Hypothalamus (tissue), 51 donors: ENCODE results near the gene LAMB3.
A peak's percentile ranks its signal among the peaks of the same experiment; 100 is the strongest.

Experiments
- DNase-seq, 51 donors: peaks; one replicate each; lab custom pipeline; 2025; lab: John Stamatoyannopoulos, UW

Gene LAMB3

DNA sequence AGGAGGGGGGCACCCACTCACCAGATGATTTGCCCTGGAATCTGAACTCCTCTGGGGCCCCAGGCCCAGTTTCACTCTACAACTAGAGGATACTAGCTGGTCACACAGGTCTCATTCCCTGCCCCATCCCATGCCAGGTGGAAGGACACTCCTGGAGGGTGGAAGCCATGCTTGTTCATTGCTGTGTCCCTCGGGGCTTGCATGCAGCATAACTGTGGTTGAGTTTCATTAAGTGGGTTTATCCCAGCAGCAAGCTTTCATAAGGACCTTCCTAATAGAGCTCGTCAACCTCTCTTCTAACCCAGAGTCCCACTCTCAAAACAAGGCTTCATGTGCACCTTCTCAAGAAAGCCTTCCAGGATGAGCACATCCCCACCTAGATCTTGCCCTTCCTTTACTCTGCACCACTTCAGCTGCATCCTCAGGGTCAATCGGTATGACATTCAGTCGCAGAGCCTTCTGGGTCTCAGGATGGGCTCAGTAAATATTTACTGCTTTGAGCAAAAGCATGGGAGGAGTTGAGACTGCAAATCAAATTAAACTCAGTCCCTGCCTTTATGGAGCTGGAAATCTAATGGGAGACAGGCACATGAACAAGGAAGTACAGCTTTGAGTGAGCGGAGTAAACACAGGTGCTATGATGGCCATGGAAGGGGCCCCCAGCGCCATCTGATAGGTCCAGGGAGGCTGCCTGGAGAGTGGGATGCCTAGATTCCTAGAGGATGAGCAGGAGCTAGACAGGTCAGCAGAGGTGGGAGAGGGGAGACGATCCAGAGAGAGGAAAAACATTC lies 32.3 kb downstream of the LAMB3 start:
- DNase-seq, result no peak

DNA sequence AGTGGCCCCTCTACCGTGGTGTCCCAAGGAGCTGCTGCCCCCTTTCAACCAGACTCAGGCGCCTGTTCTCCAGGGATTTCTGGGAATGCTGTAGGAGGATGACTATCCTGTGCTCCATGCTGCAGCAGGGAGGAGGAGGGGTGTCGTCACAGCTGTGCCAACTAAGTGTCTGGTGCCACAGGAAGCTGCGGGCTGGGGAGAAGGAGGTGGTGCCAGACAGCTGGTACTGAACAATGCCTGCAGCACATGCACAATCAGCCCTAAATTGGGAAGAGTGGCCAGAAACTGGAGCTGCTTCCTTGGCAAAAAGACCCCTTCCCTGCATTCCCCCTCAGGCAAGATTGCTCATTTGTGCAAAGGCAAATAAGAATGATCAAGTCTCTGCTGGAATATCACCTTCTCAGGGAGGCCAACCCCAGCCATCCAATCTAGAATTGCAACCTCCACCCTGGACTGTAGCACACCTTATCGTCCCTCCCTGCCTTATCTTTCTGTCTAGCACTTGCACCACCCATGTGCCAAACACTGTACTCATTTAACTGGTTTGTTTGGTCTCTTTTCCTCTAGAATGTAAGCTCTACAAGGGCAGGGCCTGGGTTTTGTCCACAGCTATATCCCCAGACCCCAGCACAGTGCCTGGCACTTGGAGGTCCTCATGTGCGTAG lies 33.3 kb downstream of the LAMB3 start:
- peak in 33 of 51 donors; percentile 9 to 81 (median 35) for DNase-seq

DNA sequence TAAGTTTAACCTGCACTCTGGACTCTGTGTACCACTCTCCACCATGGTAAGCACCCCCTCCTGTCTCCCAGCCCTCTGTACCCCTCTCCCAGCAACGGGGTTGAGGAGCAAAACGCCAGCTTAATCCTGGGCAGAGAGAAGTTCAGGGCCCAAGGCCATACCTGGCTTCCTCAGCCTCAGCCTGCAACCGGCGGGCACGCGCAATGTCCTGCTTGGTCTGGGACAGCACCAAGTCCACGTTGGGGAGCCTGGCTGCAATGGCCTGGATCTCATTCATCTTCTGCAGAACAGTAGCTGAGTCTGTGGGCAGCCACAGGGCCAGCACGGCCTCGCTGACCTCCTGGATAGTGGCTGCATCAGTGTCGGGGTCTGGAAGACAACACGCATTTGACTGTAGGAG lies 33.9 kb downstream of the LAMB3 start:
- no peak for DNase-seq

DNA sequence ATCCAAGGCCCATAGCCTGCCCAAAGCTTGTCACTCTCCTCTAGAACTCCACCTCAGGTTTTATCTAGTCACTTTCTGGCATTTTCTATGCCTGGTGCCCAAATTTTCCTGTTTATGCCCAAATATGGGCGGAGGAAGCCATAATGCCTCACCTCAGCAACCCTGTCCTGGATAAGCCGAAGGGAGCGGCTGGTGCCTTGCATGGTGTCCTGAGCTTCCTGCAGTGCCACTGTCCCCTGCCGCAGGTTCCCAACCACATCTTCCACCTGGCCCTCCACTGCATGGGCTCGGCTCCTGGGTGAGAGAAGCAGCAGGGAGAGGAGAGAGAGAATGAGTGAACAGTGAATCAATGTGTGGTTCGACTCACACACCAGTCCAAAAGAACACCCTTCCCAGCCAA lies 34.5 kb downstream of the LAMB3 start:
- DNase-seq, result no peak

DNA sequence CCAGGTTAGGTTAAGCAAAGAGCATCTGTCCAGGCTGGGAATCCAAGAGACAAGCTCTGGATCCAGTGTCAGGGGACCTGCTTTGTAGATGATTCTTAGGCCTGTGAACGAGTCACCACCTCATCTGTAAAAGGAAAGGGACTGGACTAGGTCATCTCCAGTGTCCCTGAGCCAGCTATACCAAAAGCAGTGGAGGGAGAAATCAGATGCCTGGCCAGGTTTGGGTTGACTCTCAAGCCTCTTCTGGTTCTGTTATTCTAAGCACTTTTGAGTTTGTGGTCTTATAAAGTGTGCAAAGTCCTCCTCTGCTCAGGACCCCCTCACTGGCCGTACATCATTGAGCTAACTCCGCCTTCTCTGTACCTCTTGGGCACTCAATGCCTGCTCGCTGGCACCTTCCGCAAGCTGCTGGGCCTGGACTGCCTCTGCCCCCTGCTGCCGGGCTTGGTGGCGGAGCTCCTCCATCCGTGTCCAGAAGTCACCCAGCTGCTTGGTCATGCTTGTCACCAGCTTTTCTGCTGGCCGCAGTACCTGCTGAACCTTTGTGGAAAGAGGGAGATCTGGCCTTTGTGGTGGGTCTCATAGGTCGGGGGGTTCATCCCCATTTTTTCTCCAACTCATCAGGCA lies 35.1 kb downstream of the LAMB3 start:
- no peak for DNase-seq

DNA sequence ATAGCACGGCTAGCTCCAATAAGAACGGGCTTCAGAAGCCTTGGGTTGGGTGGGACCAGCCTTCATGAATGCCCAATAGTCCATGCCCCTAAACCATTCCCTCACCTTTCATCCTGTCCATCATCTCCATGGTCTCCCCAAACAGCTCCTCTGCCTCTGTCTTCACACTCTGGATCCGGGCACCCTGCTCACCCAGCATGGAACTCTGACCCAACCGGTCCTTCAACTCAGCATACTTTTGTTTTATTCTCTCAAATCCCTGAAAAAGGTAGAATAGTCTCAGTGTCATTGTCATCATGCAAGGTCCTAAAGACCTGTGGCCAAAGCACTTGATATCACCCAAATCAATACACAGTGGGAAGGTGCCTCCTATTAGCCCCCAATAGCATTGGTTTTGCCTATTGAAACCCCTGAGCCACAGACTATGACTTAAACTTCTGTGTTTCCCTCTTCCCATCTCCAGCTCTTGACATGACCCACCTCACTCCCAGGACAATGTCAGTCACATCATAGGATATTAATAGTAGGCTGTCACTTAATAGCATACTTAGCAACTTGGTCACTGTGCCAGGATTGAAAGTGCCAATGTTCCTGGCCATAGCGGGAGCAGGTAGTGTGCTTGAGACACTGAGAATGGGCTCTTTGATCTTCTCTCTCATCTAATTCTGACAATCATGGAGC lies 35.7 kb downstream of the LAMB3 start:
- DNase-seq, result no peak

DNA sequence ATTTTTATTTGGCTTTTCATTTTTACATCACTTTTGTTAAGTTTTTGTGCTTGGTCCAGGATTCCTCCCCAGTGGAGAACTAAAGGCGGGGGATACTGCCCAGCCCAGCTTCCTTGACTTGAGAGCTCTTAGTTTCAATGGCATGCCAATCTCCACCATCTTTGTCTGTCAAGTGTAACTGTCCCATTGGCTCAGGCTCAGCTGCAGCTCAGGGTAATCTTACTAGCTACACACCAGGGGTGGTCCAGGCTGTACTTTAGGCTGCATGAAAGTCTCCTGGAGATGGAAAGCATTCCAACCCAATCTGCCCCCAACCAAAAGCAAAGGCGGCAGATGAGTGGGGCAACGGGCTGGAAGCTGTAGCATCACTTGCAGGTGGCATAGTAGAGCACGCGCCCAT lies 37.3 kb downstream of the LAMB3 start:
- no peak for DNase-seq

DNA sequence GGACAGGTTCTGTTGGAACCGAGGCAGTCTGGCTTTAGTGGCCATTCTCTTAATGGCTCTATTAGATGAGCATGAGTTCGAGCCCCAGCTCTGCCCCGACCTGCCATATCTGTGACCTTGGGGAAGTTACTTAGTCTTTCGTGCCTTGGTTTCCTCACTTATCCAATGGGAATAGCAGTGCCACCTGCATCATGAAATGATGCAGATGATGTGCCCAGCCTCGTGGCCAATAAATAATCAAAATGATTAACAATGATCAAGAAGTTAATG lies 38.1 kb downstream of the LAMB3 start:
- no peak for DNase-seq

DNA sequence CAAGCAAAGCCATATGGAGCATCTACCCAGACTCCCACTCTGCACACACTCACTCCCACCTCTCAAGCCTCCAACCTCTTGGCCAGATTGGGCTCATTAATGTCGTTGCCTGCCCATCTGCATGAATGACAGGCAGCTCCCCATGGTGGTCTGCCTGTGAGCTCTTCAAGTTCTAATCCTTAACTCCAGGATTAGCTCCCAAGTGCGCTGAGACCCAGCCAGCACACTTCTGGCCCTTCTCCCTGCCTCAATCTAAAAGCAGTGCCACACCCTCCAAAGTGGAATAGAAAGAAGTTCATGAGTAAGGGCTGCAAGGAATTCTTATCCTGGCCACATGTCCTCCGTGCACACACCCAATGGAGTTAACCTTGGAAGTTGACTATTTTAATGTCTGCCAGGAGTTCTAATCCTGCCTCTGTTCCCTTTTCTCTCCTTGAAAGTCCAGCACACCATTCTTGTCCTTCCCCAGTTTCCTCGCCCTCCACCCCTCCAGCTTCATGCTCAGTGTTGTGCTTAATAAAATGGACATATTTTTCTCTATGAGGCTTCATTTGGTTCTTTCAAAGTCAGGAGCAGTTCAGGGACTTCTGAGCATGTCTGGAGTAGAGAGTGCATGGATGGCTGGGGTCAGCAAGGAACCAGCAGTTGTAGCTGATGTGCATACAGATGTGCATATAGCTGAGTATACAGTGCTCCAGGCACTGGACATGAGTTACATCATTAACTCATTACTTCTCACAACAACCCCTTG lies 38.6 kb downstream of the LAMB3 start:
- no peak for DNase-seq

DNA sequence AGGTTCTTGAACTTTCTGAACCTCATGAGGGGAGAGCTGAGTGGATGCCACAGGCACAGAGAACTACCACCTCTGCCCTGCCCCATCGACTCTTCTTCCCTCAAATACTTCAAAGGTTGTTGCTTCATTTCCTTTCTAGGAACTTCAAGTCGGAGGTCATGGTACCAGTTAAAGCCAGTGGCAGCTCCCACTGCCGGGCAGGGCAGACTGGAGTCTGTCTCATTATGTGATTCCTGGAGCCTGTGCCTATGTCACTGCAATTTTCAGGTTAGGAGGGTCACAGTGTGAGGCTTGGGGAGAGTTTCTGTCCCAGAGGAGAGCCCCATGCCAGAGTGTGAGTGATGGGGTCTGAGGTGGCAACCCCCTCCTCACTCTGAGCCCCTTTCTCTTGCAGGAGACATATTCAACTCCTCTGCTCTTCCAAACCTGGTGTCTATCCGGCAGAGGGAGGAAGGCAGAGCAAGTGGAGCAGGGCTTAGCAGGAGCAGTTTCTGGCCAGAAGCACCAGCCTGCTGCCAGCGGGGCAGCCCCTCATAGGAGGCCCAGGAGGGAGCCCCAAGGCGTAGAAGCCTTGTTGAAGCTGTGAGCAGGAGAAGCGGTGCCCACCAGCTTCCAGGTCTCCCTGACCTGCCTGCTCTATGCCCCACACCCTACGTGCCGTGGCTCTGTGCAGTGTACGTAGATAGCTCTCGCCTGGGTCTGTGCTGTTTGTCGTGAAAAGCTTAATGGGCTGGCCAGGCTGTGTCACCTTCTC lies 39.4 kb downstream of the LAMB3 start:
- no peak for DNase-seq

DNA sequence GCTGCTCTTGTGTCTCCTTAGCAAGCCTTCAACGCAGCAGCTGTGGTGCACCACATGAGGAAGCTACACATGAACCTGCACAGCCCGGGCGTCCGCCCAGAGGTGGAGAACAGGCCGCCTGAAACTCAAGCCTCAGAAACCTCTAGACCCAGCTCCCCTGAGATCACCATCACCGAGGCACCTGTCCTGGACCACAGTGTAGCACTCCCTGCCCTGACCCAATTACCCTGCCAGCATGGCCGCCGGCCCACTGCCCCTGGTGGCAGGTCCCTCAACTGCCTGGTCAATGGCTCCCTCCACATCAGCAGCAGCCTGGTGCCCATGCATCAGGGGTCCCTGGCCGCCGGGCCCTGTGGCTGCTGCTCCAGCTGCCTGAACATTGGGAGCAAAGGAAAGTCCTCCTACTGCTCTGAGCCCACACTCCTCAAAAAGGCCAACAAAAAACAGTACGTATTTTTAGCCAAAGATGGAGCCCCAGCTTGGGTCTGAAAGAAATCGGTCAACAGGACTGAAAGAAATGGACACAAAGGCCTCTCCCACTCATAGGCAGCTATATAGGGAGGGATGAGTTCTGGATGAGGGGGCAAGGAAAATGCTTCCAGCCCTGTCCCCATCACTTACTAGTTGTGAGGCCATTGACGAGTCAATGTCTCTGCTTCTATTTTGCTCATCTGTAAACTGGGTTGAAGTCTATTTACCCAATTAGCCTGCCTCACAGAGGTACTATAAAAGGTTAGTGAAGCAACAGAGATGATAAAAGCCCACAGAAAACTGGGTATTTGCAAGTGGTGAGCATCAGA lies 40.3 kb downstream of the LAMB3 start:
- no peak for DNase-seq

DNA sequence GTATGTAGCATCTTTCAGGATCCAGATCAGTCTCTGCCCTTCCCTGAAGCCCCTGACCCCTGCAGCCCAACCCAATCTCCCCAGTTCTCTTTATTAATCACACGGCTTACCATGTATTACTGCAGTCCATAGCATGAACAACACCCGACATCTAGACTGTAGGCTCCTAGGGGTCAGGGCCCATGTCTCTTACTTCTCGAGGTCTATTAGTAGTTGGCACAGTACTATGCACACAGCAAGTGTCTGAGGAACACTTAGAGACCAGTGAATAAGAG lies 41.7 kb downstream of the LAMB3 start:
- DNase-seq, result no peak

DNA sequence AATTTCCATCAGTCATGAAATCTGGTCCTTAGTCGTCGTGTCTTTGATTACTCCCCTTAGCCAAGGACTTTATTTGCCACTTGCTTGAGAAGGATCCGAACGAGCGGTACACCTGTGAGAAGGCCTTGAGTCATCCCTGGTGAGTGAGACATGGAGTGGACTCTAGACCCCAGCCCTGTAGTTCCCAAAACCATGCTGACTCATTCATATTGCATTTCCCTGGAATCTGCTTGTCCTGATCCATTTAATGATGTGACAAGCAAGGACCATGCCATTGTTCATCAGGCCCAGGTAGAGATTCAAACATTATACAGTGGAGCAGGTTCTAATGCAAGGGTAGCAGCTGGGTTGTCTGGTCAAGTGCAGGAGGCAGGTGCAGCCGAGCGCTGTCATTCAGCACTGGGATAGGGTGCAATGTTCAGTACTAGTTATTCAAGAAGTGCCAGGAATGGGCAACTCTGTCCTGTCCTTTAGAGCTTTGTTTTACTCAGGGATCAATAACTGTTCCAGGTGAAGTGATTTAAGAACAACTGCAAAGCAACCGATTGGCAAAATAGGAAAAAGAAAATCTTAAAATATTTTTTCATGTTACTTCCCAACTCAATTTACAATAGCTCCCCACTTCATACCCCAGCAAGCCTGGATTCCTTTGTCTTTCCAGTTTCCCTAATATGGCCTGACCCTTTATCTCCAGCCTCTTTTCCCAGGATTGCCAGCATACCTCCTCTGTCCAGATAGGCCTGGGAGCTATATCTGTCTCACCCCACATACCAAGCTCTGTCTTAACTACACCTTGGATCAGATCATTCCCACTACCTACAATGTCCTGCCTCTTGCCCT lies 42.2 kb downstream of the LAMB3 start:
- peak in 1 of 51 donors; percentile 80 for DNase-seq

DNA sequence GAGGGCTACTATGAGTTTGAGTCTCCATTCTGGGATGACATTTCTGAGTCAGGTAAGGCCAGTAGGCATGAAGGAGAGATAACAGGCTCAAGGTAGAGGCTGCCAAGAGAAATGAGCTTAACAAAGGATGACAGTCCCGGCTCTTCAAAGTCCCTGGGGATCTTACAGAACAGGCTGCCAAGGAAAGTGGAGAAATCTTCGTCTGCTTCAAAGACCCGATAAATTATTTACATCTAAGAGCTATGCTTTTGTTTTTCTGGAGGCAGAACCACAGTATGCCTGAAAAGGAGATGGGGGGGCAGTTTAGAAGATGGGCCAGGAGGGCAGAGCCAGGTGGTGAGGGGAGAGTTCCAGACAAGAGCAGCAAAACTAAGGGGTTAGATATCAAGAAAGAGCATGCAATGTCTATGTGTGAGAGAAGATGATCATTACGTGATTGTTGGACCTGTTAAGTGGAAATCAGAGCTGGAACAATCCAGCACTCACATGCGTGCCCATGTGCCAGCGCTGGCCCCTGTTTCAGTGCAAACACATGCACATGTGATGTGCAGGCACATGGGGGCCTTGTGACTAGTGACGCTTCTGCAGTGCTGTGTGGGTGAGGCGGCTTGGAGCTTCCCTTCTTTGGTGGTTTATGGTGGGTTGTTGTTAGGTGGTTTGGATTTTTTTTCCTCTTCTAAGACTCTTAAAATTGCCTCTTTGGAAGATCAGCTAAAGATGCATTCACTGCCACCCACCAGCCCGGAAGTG lies 43.0 kb downstream of the LAMB3 start:
- peak in 6 of 51 donors; percentile 17 to 80 (median 23) for DNase-seq

DNA sequence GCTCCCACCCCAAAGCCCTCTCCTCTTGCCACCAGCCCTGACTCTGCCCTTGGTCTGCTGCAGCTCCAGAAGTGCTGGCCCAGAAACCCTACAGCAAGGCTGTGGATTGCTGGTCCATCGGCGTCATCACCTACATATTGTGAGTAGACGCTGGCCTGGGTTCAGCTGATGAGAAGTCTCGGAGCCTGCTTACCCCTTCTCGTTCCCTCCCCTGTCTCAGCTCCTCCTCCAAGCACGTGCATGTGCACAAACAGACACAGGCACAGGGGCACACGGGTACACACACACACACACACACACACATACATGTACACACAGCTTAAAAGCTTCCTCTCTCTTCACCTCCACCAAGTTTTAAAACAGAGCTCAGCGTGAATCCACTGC lies 44.4 kb downstream of the LAMB3 start:
- DNase-seq, result no peak

DNA sequence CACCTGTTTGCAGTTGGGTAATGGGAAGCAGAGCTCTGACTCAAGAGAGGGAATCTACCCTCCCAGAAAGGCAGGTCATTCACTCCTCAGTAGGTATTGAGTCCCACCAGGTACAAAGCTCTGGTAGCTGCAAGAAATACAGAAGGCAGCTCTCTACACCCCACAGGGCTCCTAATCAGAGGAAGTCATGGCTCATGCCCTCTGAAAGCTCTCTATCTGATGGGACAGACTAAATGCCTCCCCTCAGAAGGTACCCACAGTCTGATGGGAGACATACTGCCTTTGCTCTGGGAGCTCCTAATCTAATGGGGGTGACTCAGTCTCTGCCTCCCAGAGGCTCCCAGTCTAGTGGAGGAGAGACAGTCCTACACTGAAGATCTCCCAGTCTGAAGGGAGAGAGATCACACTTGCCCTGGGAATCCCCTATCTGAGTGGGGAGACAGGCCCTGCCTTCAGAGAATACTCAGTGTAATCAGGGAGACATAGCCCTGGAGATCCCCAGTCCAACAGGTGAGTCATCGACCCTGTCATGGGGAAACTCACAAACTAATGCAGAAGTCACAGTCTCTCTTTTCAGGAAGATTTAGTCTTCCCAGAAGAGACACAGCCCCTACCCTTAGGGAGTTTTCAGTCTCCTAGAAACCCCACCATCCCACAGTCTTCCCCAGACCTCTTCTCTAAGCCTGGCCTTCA lies 45.0 kb downstream of the LAMB3 start:
- DNase-seq, result no peak

DNA sequence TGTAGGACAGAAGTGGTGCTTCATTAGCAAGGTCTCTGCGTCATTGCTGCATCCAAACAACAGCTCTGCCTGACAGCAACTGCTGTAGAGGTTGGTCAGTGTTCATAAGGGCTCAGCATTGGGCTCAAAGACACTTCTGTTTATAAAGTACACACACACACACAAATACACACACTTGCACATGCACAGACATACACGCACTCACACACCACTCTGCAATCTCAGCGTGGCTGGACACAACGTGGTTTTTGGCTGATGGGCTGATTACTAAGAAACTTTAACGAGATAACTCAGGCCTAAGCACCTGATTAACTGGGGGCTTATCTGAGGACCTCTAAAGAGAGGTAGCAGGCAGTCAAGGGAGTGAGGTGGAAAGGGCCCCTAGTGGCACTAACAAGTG lies 48.3 kb downstream of the LAMB3 start:
- DNase-seq, result no peak
